HG02943 (cell line): Measurements from ENCODE around the gene ENO1.
A peak's percentile ranks its signal among the peaks of the same experiment; 100 is the strongest.
"Not testable (repeated sequence)": the region's sequence is repeated elsewhere in the genome, so short reads cannot be mapped to it uniquely, and the experiment has no call there.

ENCODE experiments used
- ATAC-seq: cut with Tn5 transposase; IDR thresholded peaks from one replicate; pipeline ENCODE4 v1.9.1; 2021; ENCODE audit warnings: mild to moderate bottlenecking, low read depth, moderate library complexity; ENCODE audit not compliant: unreplicated experiment

Gene ENO1

GRCh38 chr1:8897505-8897904, 19.0 kb upstream of the ENO1 start:
- ATAC-seq, result not testable (repeated sequence)

- not testable (repeated sequence) for ATAC-seq
These were observed 18.3 kb upstream of the ENO1 start for GRCh38 chr1:8896775-8897174.

- ATAC-seq, result no peak
These were observed 13.5 kb upstream of the ENO1 start for GRCh38 chr1:8892026-8892425.

- no peak for ATAC-seq
These were observed 12.9 kb upstream of the ENO1 start for GRCh38 chr1:8891401-8891800.

- ATAC-seq, result no peak
These were observed 11.7 kb upstream of the ENO1 start for GRCh38 chr1:8889925-8890785.

- no peak for ATAC-seq
These were observed 10.8 kb upstream of the ENO1 start for GRCh38 chr1:8889103-8889846.

GRCh38 chr1:8886589-8886988, 8.1 kb upstream of the ENO1 start:
- ATAC-seq, result no peak

- ATAC-seq, result not testable (repeated sequence)
These were observed 7.6 kb upstream of the ENO1 start for GRCh38 chr1:8886031-8886524.

- not testable (repeated sequence) for ATAC-seq
These were observed 5.6 kb upstream of the ENO1 start for GRCh38 chr1:8884105-8884504.

- ATAC-seq, result no peak
These were observed 5.0 kb upstream of the ENO1 start for GRCh38 chr1:8883491-8883890.

- ATAC-seq, result no peak
These were observed 1.6 kb upstream of the ENO1 start for GRCh38 chr1:8879922-8880676.

- no peak for ATAC-seq
These were observed 1.0 kb upstream of the ENO1 start for GRCh38 chr1:8879464-8879921.

GRCh38 chr1:8878698-8879463, 395 bp upstream of the ENO1 start:
- peak; percentile 66 for ATAC-seq

GRCh38 chr1:8876087-8876486, 2.4 kb downstream of the ENO1 start:
- no peak for ATAC-seq

- ATAC-seq, result no peak
These were observed 3.1 kb downstream of the ENO1 start for GRCh38 chr1:8875216-8875861.

GRCh38 chr1:8874230-8875201, 4.0 kb downstream of the ENO1 start:
- ATAC-seq, result no peak

- ATAC-seq, result no peak
These were observed 4.8 kb downstream of the ENO1 start for GRCh38 chr1:8873506-8874229.

GRCh38 chr1:8873001-8873400, 5.5 kb downstream of the ENO1 start:
- no peak for ATAC-seq
